Breast epithelium (tissue), 3 donors: ENCODE data around the gene ABCG2.

Source experiments
- CTCF ChIP-seq, 3 donors: fragments of 450-650 bp; IDR thresholded peaks; one replicate each; pipeline ENCODE4 v1.5.1; 2016 to 2017; ENCODE audit warnings: antibody characterized with exemption in 3 of 3, mild to moderate bottlenecking in 3 of 3, moderate library complexity in 3 of 3
- POLR2A ChIP-seq: fragments of 450-650 bp; IDR thresholded peaks from one replicate; pipeline ENCODE4 v1.6.1; 2016; ENCODE audit warnings: antibody characterized with exemption, mild to moderate bottlenecking, moderate library complexity
- POLR2AphosphoS5 ChIP-seq, 3 donors: sonication (generic); formaldehyde crosslinking; IDR thresholded peaks; one replicate each; pipeline ENCODE4 v1.6.1; 2017; ENCODE audit warnings: antibody characterized with exemption in 3 of 3

GRCh38 chr4:88097301-88097700 is 61.1 kb downstream of the ABCG2 start:
- TF ChIP-seq CTCF (IDR thresholded peaks at IDR 0.05) (no peak), POLR2A (no peak), POLR2AphosphoS5 (IDR thresholded peaks at IDR 0.05) (no peak)
